Smooth muscle cell (in vitro differentiated cells): ENCODE results near the gene GCM1. TPM values are rescaled to one million over a fixed set of nuclear protein-coding genes. Genes with fewer than 3 reads are reported as not detected.

ENCODE experiments used
- DNase-seq: peaks from one replicate; lab custom pipeline; 2025; ENCODE audit not compliant: unreplicated experiment; lab: John Stamatoyannopoulos, UW
- H2AFZ ChIP-seq: fragments of 200-600 bp; sonication (generic); 2 replicates; pipeline ENCODE4 v1.6.0; 2016; ENCODE audit warnings: antibody characterized with exemption, low read depth, mild to moderate bottlenecking
- H3F3A ChIP-seq: fragments of 200-600 bp; sonication (generic); 2 replicates; pipeline ENCODE4 v1.6.0; 2017; ENCODE audit warnings: antibody characterized with exemption, low read depth
- H3K27ac ChIP-seq: fragments of 200-600 bp; sonication (generic); 2 replicates; pipeline ENCODE4 v1.5.1; 2016; ENCODE audit warnings: low read depth, mild to moderate bottlenecking
- H3K27me3 ChIP-seq: fragments of 200-600 bp; sonication (generic); 2 replicates; pipeline ENCODE4 v1.6.1; 2016; ENCODE audit warnings: low read depth, mild to moderate bottlenecking
- H3K36me3 ChIP-seq: fragments of 200-600 bp; sonication (generic); 2 replicates; pipeline ENCODE4 v1.5.1; 2016; ENCODE audit warnings: low read depth
- H3K4me1 ChIP-seq: fragments of 200-600 bp; sonication (generic); 2 replicates; pipeline ENCODE4 v1.5.1; 2016; ENCODE audit warnings: low read depth
- H3K4me2 ChIP-seq: fragments of 200-600 bp; sonication (generic); 2 replicates; pipeline ENCODE4 v1.6.0; 2016; ENCODE audit warnings: mild to moderate bottlenecking
- H3K4me3 ChIP-seq: fragments of 200-600 bp; sonication (generic); 2 replicates; pipeline ENCODE4 v1.5.1; 2016; ENCODE audit warnings: mild to moderate bottlenecking
- H3K79me2 ChIP-seq: fragments of 200-600 bp; sonication (generic); 2 replicates; pipeline ENCODE4 v1.6.0; 2016; ENCODE audit warnings: low read depth, mild to moderate bottlenecking
- H3K9ac ChIP-seq: fragments of 200-600 bp; sonication (generic); 2 replicates; pipeline ENCODE4 v1.6.0; 2016; ENCODE audit warnings: low read depth
- H3K9me3 ChIP-seq: fragments of 200-600 bp; sonication (generic); replicated peaks from 2 replicates; pipeline ENCODE4 v1.5.1; 2016; ENCODE audit warnings: low read depth
- H4K20me1 ChIP-seq: fragments of 200-600 bp; sonication (generic); 2 replicates; pipeline ENCODE4 v1.6.0; 2016; ENCODE audit warnings: low read depth
- WGBS: methylation state at CpG from one replicate; pipeline ENCODE4 v1.1.7; 2016; ENCODE audit warnings: low lambda C conversion rate; 5-methylcytosine and 5-hydroxymethylcytosine counted together
- polyA plus RNA-seq: library from polyadenylated mRNA; unstranded; fragments of >200 nt; fragmentation: Nextera tagmentation; extraction: Ambion mirVana; gene quantifications from 2 replicates; pipeline ENCODE4 v1.2.1, GENCODE V29; 2016
- total RNA-seq: library from RNA; depleted of rRNA; stranded (reverse); fragments of >200 nt; gene quantifications from 2 replicates; pipeline ENCODE4 v1.2.3, GENCODE V29; 2014
- TF ChIP-seq, protein P1 (sequence below): fragments of 200-600 bp; sonication (generic); IDR thresholded peaks from 2 replicates; pipeline ENCODE4 v1.5.1; 2017; ENCODE audit warnings: borderline replicate concordance, mild to moderate bottlenecking, antibody characterized with exemption; ENCODE audit not compliant: insufficient read depth, poor library complexity, severe bottlenecking

The GCM1 gene
- total and polyA plus RNA-seq, 2 experiments from 2014 or later = not detected

DNA sequence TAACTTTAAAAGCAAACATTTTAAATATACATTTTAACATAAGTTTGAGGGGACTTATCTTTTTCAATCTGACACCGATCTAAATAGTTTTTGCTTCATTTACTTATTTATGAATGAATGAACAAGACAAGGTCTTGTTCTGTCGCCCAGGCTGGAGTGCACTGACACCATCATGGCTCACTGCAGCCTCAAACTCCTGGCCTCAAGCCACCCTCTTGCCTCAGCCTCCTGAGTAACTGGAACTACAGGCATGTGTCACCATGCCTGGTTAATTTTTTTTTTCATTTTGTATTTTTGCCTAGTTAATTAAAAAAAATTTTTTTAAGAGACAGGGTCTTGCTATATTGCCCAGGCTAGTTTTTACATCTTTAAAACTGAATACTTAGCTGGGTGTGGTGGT, 58.1 kb downstream of the GCM1 start:
- Histone ChIP-seq H3K4me3 (no peak overlapping the region), H3K4me2 (no peak overlapping the region), H3K79me2 (no peaks in the 10 kb centered on the region), H3F3A (no peaks in the 10 kb centered on the region), H4K20me1 (no peaks in the 10 kb centered on the region), H3K27me3 (no peaks in the 10 kb centered on the region), H3K36me3 (peaks cover 47% of the 10 kb centered on the region), H2AFZ (no peak overlapping the region), H3K4me1 (no peaks in the 10 kb centered on the region), H3K9ac (no peak overlapping the region), H3K9me3 (no peaks in the 10 kb centered on the region), H3K27ac (no peak overlapping the region)
- TF ChIP-seq, protein P1, sequence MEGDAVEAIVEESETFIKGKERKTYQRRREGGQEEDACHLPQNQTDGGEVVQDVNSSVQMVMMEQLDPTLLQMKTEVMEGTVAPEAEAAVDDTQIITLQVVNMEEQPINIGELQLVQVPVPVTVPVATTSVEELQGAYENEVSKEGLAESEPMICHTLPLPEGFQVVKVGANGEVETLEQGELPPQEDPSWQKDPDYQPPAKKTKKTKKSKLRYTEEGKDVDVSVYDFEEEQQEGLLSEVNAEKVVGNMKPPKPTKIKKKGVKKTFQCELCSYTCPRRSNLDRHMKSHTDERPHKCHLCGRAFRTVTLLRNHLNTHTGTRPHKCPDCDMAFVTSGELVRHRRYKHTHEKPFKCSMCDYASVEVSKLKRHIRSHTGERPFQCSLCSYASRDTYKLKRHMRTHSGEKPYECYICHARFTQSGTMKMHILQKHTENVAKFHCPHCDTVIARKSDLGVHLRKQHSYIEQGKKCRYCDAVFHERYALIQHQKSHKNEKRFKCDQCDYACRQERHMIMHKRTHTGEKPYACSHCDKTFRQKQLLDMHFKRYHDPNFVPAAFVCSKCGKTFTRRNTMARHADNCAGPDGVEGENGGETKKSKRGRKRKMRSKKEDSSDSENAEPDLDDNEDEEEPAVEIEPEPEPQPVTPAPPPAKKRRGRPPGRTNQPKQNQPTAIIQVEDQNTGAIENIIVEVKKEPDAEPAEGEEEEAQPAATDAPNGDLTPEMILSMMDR = no peak
- 99% methylated on average over 2 of the region's 2 CpGs for WGBS
- DNase-seq = no peak

DNA sequence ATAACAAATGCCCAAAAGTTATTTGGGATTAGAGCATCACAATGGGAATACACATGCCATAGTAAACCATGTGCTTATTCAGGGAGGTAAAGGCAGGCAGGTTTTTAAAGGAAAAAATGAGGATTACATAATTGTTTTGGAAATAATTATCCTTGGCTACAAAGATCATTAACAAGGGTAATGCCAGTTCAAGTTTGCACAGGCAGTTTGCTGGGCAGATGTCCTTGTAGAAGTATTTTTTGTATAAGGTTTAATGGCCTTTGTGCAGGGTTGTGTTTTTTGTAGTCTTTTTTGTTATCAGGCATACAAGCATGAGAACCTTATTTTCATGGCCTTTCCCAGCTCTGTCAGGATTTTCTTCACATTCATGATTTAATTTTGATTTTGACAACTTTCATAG, 58.7 kb downstream of the GCM1 start:
- no peaks in the 10 kb centered on the region for H3K4me1 ChIP-seq
- no peak for DNase-seq
- H3K27me3 ChIP-seq = no peaks in the 10 kb centered on the region
- no peaks in the 10 kb centered on the region for H3F3A ChIP-seq
- no peaks in the 10 kb centered on the region for H3K79me2 ChIP-seq
- no peak overlapping the region for H2AFZ ChIP-seq
- no peak overlapping the region for H3K4me2 ChIP-seq
- no peak overlapping the region for H3K27ac ChIP-seq
- peaks cover 41% of the 10 kb centered on the region for H3K36me3 ChIP-seq
- no peak overlapping the region for H3K9ac ChIP-seq
- TF ChIP-seq, protein P1 = no peak
- H3K9me3 ChIP-seq = no peaks in the 10 kb centered on the region
- no peak overlapping the region for H3K4me3 ChIP-seq
- H4K20me1 ChIP-seq = no peaks in the 10 kb centered on the region

DNA sequence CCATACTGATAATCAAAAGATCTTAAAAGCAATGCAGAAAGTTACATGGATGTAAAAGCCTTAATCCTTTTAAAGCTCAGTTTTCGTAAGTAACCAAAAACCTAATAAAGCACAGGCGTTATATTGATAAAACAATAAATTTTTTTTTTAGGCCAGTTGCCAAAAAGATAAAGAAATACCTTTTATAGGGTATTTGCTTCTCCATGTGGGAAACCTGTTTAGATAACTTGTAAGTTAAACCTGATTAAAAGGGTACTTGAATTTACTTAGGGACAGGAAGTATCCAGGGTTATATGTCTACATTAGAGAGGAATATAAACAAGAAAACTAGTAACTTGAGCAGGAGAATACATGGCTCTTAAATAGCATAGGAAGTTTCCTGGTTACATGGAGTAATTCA, 62.3 kb downstream of the GCM1 start:
- no peaks in the 10 kb centered on the region for H4K20me1 ChIP-seq
- no peaks in the 10 kb centered on the region for H3K79me2 ChIP-seq
- 47% methylated on average over 2 of the region's 2 CpGs for WGBS
- no peak overlapping the region for H2AFZ ChIP-seq
- no peaks in the 10 kb centered on the region for H3K9me3 ChIP-seq
- peaks cover 43% of the 10 kb centered on the region for H3K36me3 ChIP-seq
- no peaks in the 10 kb centered on the region for H3K27me3 ChIP-seq
- no peaks in the 10 kb centered on the region for H3F3A ChIP-seq
- no peak overlapping the region for H3K9ac ChIP-seq
- no peak overlapping the region for H3K4me3 ChIP-seq
- no peak overlapping the region for H3K4me2 ChIP-seq
- H3K4me1 ChIP-seq = no peaks in the 10 kb centered on the region
- H3K27ac ChIP-seq = no peak overlapping the region
- TF ChIP-seq, protein P1 = no peak
- no peak for DNase-seq

DNA sequence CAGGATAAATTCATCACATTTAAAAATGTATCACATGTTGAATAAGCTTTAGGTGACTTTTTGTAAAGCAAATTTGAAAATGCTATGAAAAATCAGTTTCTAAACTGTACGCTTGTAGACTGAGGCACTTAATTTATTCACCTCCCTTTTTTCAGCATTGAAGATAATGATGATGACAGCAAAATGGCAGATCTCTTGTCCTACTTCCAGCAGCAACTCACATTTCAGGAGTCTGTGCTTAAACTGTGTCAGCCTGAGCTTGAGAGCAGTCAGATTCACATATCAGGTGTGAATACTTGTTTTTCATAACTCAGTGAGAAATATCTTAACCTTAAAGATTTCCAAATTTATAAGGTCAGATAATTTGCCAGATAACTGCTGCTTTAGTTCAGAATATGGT, 67.8 kb downstream of the GCM1 start:
- H3F3A ChIP-seq = no peaks in the 10 kb centered on the region
- no peak overlapping the region for H2AFZ ChIP-seq
- no peaks in the 10 kb centered on the region for H3K27me3 ChIP-seq
- no peak overlapping the region for H3K9ac ChIP-seq
- DNase-seq = no peak
- no peaks in the 10 kb centered on the region for H3K79me2 ChIP-seq
- no peak overlapping the region for H3K4me2 ChIP-seq
- no peaks in the 10 kb centered on the region for H3K4me1 ChIP-seq
- no peak overlapping the region for H3K27ac ChIP-seq
- peaks cover 45% of the 10 kb centered on the region for H3K36me3 ChIP-seq
- TF ChIP-seq, protein P1 = no peak
- H4K20me1 ChIP-seq = no peaks in the 10 kb centered on the region
- WGBS = 97% methylated on average over 1 of the region's 1 CpG
- no peaks in the 10 kb centered on the region for H3K9me3 ChIP-seq
- H3K4me3 ChIP-seq = no peak overlapping the region
